ENCODE results near the gene PIK3CB. TPM values are rescaled to one million over a fixed set of nuclear protein-coding genes. Genes with fewer than 3 reads are reported as not detected.
"Not testable (repeated sequence)": the region's sequence is repeated elsewhere in the genome, so short reads cannot be mapped to it uniquely, and the experiment has no call there.

The PIK3CB gene
- total RNA-seq, 2 donors from 2014 or later, result 51.4 to 53.0 TPM

DNA sequence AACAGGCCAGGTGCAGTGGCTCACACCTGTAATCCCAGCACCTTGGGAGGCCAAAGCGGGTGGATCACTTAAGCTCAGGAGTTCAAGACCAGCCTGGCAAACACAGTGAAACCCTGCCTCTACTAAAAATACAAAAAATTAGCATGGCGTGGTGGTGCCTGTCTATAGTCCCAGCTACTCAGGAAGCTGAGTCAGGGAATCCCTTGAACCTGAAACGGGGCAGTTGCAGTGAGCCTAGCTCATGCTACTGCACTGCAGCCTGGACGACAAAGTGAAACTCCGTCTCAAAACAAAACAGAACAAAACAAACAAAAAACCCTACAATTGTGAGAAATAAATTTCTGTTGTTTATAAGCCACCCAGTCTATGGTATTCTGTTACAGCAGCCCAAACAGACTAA, 94.7 kb downstream of the PIK3CB start:
- WGBS, 2 experiments (ENCODE audit: insufficient coverage in 1 of 2, insufficient read length in 1 of 2), result 88 to 89% methylated on average over 4 to 5 of the region's 5 CpGs
- no peaks in the 10 kb centered on the region for H3K4me1 ChIP-seq (ENCODE audit: control insufficient read depth, insufficient read depth, low read length)
- no peak overlapping the region for H3K4me3 ChIP-seq (ENCODE audit: low read length)
- H3K9ac ChIP-seq (ENCODE audit: extremely low read depth, low read length, poor library complexity, severe bottlenecking), result no peak overlapping the region
- DNase-seq, result no peak
- H3K27ac ChIP-seq (ENCODE audit: low read depth, low read length), result no peak overlapping the region
- peaks cover 83% of the 10 kb centered on the region for H3K36me3 ChIP-seq (ENCODE audit: control insufficient read depth, insufficient read depth, low read length)
- Mint-ChIP-seq H3K27ac (no peak overlapping the region), H3K27me3 (ENCODE audit: insufficient read depth) (no peaks in the 10 kb centered on the region), H3K4me1 (no peaks in the 10 kb centered on the region), H3K36me3 (ENCODE audit: low read depth) (peaks cover 43% of the 10 kb centered on the region), H3K9me3 (no peaks in the 10 kb centered on the region), H3K4me3 (no peak overlapping the region)
- no peaks in the 10 kb centered on the region for H3K9me3 ChIP-seq (ENCODE audit: control insufficient read depth, low read length)
- no peaks in the 10 kb centered on the region for H3K27me3 ChIP-seq (ENCODE audit: control insufficient read depth, insufficient read depth, low read length, poor library complexity, severe bottlenecking)
- TF ChIP-seq, protein P1, sequence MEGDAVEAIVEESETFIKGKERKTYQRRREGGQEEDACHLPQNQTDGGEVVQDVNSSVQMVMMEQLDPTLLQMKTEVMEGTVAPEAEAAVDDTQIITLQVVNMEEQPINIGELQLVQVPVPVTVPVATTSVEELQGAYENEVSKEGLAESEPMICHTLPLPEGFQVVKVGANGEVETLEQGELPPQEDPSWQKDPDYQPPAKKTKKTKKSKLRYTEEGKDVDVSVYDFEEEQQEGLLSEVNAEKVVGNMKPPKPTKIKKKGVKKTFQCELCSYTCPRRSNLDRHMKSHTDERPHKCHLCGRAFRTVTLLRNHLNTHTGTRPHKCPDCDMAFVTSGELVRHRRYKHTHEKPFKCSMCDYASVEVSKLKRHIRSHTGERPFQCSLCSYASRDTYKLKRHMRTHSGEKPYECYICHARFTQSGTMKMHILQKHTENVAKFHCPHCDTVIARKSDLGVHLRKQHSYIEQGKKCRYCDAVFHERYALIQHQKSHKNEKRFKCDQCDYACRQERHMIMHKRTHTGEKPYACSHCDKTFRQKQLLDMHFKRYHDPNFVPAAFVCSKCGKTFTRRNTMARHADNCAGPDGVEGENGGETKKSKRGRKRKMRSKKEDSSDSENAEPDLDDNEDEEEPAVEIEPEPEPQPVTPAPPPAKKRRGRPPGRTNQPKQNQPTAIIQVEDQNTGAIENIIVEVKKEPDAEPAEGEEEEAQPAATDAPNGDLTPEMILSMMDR (conservative IDR thresholded peaks at IDR 0.05), result no peak

DNA sequence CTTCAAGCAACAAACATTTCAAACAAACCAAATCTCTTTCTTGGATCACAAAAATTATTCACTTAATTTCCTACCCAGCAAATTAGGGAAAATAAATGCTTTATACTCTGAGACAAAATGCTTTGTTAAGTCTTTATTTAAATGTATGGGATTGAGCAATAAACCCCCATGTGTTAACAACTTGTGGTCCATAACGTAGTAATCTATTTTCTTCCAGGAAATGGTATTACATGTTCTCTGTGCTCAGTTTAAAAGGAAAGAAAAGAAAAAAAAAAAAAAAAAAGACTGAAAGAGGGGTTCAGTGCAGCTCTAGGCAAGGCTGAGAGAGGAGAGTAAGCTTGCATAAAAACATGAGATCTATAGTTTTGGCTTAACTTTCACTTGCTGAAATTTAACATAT, 102.3 kb downstream of the PIK3CB start:
- Histone ChIP-seq H3K4me3 (ENCODE audit: low read length) (no peak overlapping the region), H3K9me3 (ENCODE audit: control insufficient read depth, low read length) (no peaks in the 10 kb centered on the region), H3K27ac (ENCODE audit: low read depth, low read length) (no peak overlapping the region), H3K4me1 (ENCODE audit: control insufficient read depth, insufficient read depth, low read length) (no peaks in the 10 kb centered on the region), H3K27me3 (ENCODE audit: control insufficient read depth, insufficient read depth, low read length, poor library complexity, severe bottlenecking) (no peaks in the 10 kb centered on the region), H3K9ac (ENCODE audit: extremely low read depth, low read length, poor library complexity, severe bottlenecking) (no peak overlapping the region), H3K36me3 (ENCODE audit: control insufficient read depth, insufficient read depth, low read length) (peaks cover 69% of the 10 kb centered on the region)
- no peak for DNase-seq
- 86 to 100% methylated on average over 1 of the region's 1 CpG for WGBS, 2 experiments (ENCODE audit: insufficient coverage in 1 of 2, insufficient read length in 1 of 2)
- Mint-ChIP-seq H3K4me1 (no peaks in the 10 kb centered on the region), H3K27me3 (ENCODE audit: insufficient read depth) (no peaks in the 10 kb centered on the region), H3K36me3 (ENCODE audit: low read depth) (peaks cover 35% of the 10 kb centered on the region), H3K9me3 (no peaks in the 10 kb centered on the region), H3K4me3 (no peak overlapping the region), H3K27ac (no peak overlapping the region)
- TF ChIP-seq, protein P1 (conservative IDR thresholded peaks at IDR 0.05), result no peak

DNA sequence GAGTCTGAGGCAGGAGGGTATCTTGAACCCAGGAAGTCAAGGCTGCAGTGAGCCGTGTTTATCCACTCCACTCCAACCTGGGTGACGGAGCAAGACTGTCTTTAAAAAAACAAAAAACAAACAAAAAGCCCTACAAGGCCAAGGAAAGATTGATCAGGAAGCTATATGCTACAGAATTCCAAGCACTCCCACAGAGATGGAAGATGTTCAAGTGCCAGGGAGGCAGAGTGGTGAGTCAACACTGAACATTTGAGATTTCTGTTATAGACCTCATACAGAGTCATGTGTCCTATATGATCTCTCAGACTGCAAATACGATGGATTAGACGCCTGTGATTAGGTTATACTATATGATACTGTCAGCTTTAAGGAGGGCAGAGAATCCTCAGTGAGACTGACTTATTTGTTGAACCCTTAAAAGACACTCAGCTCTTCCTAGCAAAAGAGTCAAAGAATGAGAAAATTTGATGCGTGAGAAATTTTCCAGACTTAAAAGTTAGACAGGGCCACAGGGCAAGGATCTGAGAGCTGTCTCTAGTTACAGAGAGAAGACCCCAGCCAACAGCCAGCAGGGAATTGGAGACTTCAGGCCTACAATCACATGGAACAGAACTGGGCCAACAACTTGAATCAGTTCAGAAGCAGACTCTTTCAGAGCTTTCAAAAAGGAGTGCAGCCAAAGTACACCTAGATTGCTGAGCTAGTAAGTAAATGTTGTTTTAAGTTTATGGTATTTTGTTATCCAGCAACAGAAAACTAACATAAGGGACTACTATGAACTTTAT, 107.6 kb downstream of the PIK3CB start:
- Histone ChIP-seq H3K4me1 (ENCODE audit: control insufficient read depth, insufficient read depth, low read length) (no peaks in the 10 kb centered on the region), H3K36me3 (ENCODE audit: control insufficient read depth, insufficient read depth, low read length) (peaks cover 59% of the 10 kb centered on the region), H3K27me3 (ENCODE audit: control insufficient read depth, insufficient read depth, low read length, poor library complexity, severe bottlenecking) (no peaks in the 10 kb centered on the region), H3K4me3 (ENCODE audit: low read length) (no peak overlapping the region), H3K27ac (ENCODE audit: low read depth, low read length) (no peak overlapping the region), H3K9ac (ENCODE audit: extremely low read depth, low read length, poor library complexity, severe bottlenecking) (no peak overlapping the region), H3K9me3 (ENCODE audit: control insufficient read depth, low read length) (no peaks in the 10 kb centered on the region)
- peaks cover 33% of the 10 kb centered on the region for H3K36me3 Mint-ChIP-seq (ENCODE audit: low read depth)
- TF ChIP-seq, protein P1 (conservative IDR thresholded peaks at IDR 0.05), result no peak
- no peaks in the 10 kb centered on the region for H3K4me1 Mint-ChIP-seq
- no peaks in the 10 kb centered on the region for H3K9me3 Mint-ChIP-seq
- no peaks in the 10 kb centered on the region for H3K27me3 Mint-ChIP-seq (ENCODE audit: insufficient read depth)
- peak overlapping the region; percentile 31 for H3K27ac Mint-ChIP-seq
- DNase-seq, result no peak
- 94 to 96% methylated on average over 3 to 5 of the region's 5 CpGs for WGBS, 2 experiments (ENCODE audit: insufficient coverage in 1 of 2, insufficient read length in 1 of 2)
- no peak overlapping the region for H3K4me3 Mint-ChIP-seq

DNA sequence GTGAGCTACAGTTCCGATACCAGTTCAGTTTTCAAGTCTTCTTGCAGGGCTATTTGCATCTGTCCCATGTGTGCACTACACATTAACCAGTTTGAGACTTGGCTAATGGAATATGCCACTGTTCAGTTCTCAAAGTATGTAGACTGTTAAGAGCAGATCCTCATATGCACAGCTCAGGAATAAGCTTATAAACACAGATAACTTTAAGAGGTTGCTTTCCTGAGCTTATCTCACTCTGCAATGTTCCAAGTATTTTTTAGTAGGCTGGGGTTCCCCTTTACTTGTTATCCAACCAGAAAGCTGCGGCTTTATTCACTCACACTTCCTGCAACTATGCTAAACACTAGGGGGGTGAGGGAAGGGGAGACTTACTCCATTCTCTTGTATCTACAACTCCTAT, 108.7 kb downstream of the PIK3CB start:
- H3K4me3 Mint-ChIP-seq; H3K27ac ChIP-seq (ENCODE audit: low read depth, low read length); H3K4me3 ChIP-seq (ENCODE audit: low read length); H3K27me3 Mint-ChIP-seq (ENCODE audit: insufficient read depth); H3K4me1 ChIP-seq (ENCODE audit: control insufficient read depth, insufficient read depth, low read length); H3K27me3 ChIP-seq (ENCODE audit: control insufficient read depth, insufficient read depth, low read length, poor library complexity, severe bottlenecking); H3K9ac ChIP-seq (ENCODE audit: extremely low read depth, low read length, poor library complexity, severe bottlenecking); H3K9me3 Mint-ChIP-seq; H3K27ac Mint-ChIP-seq; H3K9me3 ChIP-seq (ENCODE audit: control insufficient read depth, low read length); DNase-seq; H3K4me1 Mint-ChIP-seq: not testable (repeated sequence)
- peaks cover 61% of the 10 kb centered on the region for H3K36me3 ChIP-seq (ENCODE audit: control insufficient read depth, insufficient read depth, low read length)
- H3K36me3 Mint-ChIP-seq (ENCODE audit: low read depth), result peaks cover 31% of the 10 kb centered on the region
- 96% methylated on average over 1 of the region's 2 CpGs; no CpG with 5 or more reads in 1 of the 2 experiments for WGBS, 2 experiments (ENCODE audit: insufficient coverage in 1 of 2, insufficient read length in 1 of 2)

Measured in endodermal cell (in vitro differentiated cells).